Measurements from ENCODE around the gene FBLN1. TPM values are rescaled to one million over a fixed set of nuclear protein-coding genes. Genes with fewer than 3 reads are reported as not detected.

Gene FBLN1
- total and polyA plus RNA-seq, 2 of the 8 experiments (the other 6 are each of a cell fraction or from before 2014, with no cell fraction given) = 159 to 168 TPM

- H3K9ac ChIP-seq (replicated peaks in 1 of 4; ENCODE audit: extremely low read depth in 1 of 4, low read depth in 3 of 4, low read length in 3 of 4) = no peak overlapping the region
- no peaks in the 10 kb centered on the region for H3K4me1 ChIP-seq (replicated peaks in 1 of 4; ENCODE audit: control insufficient read depth in 3 of 4, insufficient read depth in 4 of 4, low read length in 3 of 4)
- no peak overlapping the region for H2BK12ac ChIP-seq (ENCODE audit: low read depth, low read length)
- H3K27ac ChIP-seq (ENCODE audit: low read depth, low read length) = no peak overlapping the region
- no peak overlapping the region for H3K18ac ChIP-seq (ENCODE audit: extremely low read depth, low read length)
- no peak overlapping the region for H2AFZ ChIP-seq (ENCODE audit: low read length)
- H3K4me3 ChIP-seq (ENCODE audit: extremely low read depth in 1 of 4, insufficient read depth in 2 of 4, low read depth in 3 of 4, low read length in 4 of 4) = no peak overlapping the region
- DNase-seq (ENCODE audit: low read depth in 1 of 2, low spot score in 2 of 2) (peak; percentile 59 to 97), FAIRE-seq (peak; percentile 90)
- CTCF ChIA-PET (ENCODE audit: partially characterized antibody) = interaction anchor here (0.6 to 2.8 kb wide), 42 partner anchors 8 to 678 kb away, joined by 3 to 15 read pairs (median 4); no protein-coding TSS in a partner anchor
- H3K4ac ChIP-seq (replicated peaks; ENCODE audit: insufficient read length, low read depth, low read length) = no peak overlapping the region
- H2BK20ac ChIP-seq (ENCODE audit: low read length) = no peak overlapping the region
- H3K27me3 ChIP-seq (replicated peaks in 1 of 4; ENCODE audit: control insufficient read depth in 3 of 4, extremely low read depth in 1 of 4, insufficient read depth in 3 of 4, low read length in 3 of 4) = no peaks in the 10 kb centered on the region
- no peak overlapping the region for H3K14ac ChIP-seq (ENCODE audit: insufficient read length)
- H3K56ac ChIP-seq (replicated peaks; ENCODE audit: insufficient read length, low read depth, low read length) = no peak overlapping the region
- WGBS, 2 experiments (ENCODE audit: extremely low coverage in 1 of 2, insufficient coverage in 1 of 2, insufficient read length in 1 of 2, insufficient replicate concordance in 2 of 2, low coverage in 1 of 2, low lambda C conversion rate in 2 of 2, missing lambda C conversion rate in 1 of 2) = 45% methylated on average over 27 of the region's 27 CpGs; no CpG with 5 or more reads in 1 of the 2 experiments
- H2AK5ac ChIP-seq (ENCODE audit: low read depth, low read length) = no peak overlapping the region
- H2BK120ac ChIP-seq (replicated peaks; ENCODE audit: low read depth, low read length) = no peak overlapping the region
- no peaks in the 10 kb centered on the region for H3K79me1 ChIP-seq (ENCODE audit: low read depth, low read length)
- no peaks in the 10 kb centered on the region for H3K9me3 ChIP-seq (ENCODE audit: insufficient read depth in 2 of 2, low read depth in 1 of 2, low read length in 1 of 2)
- 0 out of 8 replicates have a peak, but pooled peaks cover 0 to 3% (median 0%) of the 10 kb centered on the region in 4 experiments for H3K36me3 ChIP-seq (ENCODE audit: control insufficient read depth in 2 of 4, insufficient read depth in 4 of 4, low read length in 3 of 4)
- H4K8ac ChIP-seq (ENCODE audit: extremely low read depth, insufficient read depth, low read length) = no peak overlapping the region
- H3K4me2 ChIP-seq (ENCODE audit: insufficient read depth in 1 of 2, low read depth in 2 of 2, low read length in 2 of 2) = no peak overlapping the region
- no peak overlapping the region for H2BK5ac ChIP-seq (ENCODE audit: low read depth, low read length)
- no peak overlapping the region for H2BK15ac ChIP-seq (ENCODE audit: low read length)
- H4K91ac ChIP-seq (replicated peaks; ENCODE audit: insufficient read length, low read length) = no peak overlapping the region
- POLR2A ChIA-PET (ENCODE audit: partially characterized antibody) = no interaction called here
- no peaks in the 10 kb centered on the region for H3K79me2 ChIP-seq (ENCODE audit: control insufficient read depth in 1 of 2, insufficient read depth in 2 of 2, low read length in 2 of 2)
- H3K23ac ChIP-seq (ENCODE audit: insufficient read length) = no peak overlapping the region
- no peak overlapping the region for H4K5ac ChIP-seq (ENCODE audit: insufficient read length, low read depth, low read length)
- H3K23me2 ChIP-seq (ENCODE audit: low read depth, low read length) = no peaks in the 10 kb centered on the region
- H4K20me1 ChIP-seq (replicated peaks in 1 of 2; ENCODE audit: control insufficient read depth in 1 of 2, insufficient read depth in 2 of 2, low read length in 2 of 2) = peaks cover 0 to 1% of the 10 kb centered on the region in 2 experiments
- TF ChIP-seq TCF12 (IDR thresholded peaks at IDR 0.05; ENCODE audit: low read depth, low read length) = no peak
- TF ChIP-seq CEBPB (IDR thresholded peaks at IDR 0.05; ENCODE audit: low read depth, low read length) = no peak
- no peak for TF ChIP-seq SIX5 (IDR thresholded peaks at IDR 0.05; ENCODE audit: low read depth, low read length)
- no peak for TF ChIP-seq TEAD4 (IDR thresholded peaks at IDR 0.05; ENCODE audit: low read depth, low read length)
- TF ChIP-seq BRCA1 (IDR thresholded peaks at IDR 0.05; ENCODE audit: low read depth, low read length) = no peak
- no peak for TF ChIP-seq NRF1 (IDR thresholded peaks at IDR 0.05; ENCODE audit: low read depth, low read length)
- no peak for TF ChIP-seq CBX8 (IDR thresholded peaks at IDR 0.05; ENCODE audit: borderline replicate concordance, low read depth, low read length)
- peak; percentile 98 to 99 for TF ChIP-seq RAD21 (IDR thresholded peaks at IDR 0.05 in 1 of 2, conservative IDR thresholded peaks at IDR 0.05 in 1 of 2; ENCODE audit: low read depth in 2 of 2, low read length in 2 of 2)
- TF ChIP-seq EP300 (IDR thresholded peaks at IDR 0.05; ENCODE audit: borderline replicate concordance in 1 of 2, low read depth in 2 of 2, low read length in 2 of 2) = no peak
- no peak for TF ChIP-seq ASH2L (IDR thresholded peaks at IDR 0.05; ENCODE audit: low read length)
- no peak for TF ChIP-seq KDM1A (IDR thresholded peaks at IDR 0.05; ENCODE audit: borderline replicate concordance, low read length)
- no peak for TF ChIP-seq E2F6 (IDR thresholded peaks at IDR 0.05)
Measured at GRCh38 chr22:45577746-45578523, 75.3 kb downstream of the FBLN1 start.

All from H1 (cell line).